NB4 (cell line): ENCODE data around the gene IDI2.

ENCODE experiments used
- CTCF ChIP-seq: IDR thresholded peaks from one replicate; pipeline ENCODE4 v1.5.1; 2012; ENCODE audit warnings: low read depth, low read length
- POLR2A ChIP-seq: IDR thresholded peaks from 2 replicates; pipeline ENCODE4 v1.6.1; 2011; ENCODE audit warnings: mild to moderate bottlenecking; ENCODE audit not compliant: insufficient read length; ENCODE audit errors: extremely low read depth

- no peak for TF ChIP-seq POLR2A
- TF ChIP-seq CTCF: no peak
These were observed 45.3 kb upstream of the IDI2 start for GRCh38 chr10:1070919-1071318.
